ENCODE data around the gene ABHD17C.

ABHD17C gene

DNA sequence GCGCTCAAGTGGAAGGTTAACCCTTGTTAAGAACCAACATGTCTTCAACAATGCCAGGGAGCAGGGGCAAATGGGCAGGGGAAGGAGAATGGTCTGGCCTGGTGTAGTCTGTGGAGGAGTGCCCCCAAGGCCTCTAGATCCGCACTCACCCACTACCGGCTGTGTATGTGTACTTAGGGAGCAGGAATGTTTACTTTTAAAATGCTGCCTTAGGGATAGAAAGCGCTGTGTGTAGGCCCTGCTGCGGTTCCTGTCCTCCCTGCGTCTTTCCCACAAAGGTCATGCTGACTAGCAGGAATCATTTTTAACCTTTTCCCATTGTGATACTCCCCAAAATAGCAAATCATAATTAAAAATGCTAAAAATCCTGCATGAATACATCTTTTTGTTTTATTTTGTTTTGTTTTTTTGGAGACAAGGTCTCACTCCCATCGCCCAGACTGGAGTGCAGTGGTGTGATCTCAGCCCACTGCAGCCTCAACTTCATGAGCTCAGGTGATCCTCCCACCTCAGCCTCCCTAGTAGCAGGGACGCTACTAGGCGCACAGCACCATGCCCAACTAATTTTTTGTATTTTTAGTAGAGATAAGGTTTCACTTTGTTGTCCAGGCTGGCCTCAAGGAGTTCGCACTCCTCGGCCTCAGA lies 48.2 kb downstream of the ABHD17C start:
- no peak overlapping the region for H3K4me3 ChIP-seq (ENCODE audit: insufficient read depth, low read depth, low read length, poor library complexity, severe bottlenecking)
- no peaks in the 10 kb centered on the region for H3K4me1 ChIP-seq (ENCODE audit: control insufficient read depth, insufficient read depth, low read length, poor library complexity, severe bottlenecking)
- no peak for DNase-seq
- no peak overlapping the region for H3K27ac ChIP-seq (ENCODE audit: insufficient read depth, low read length, poor library complexity, severe bottlenecking)
- no peaks in the 10 kb centered on the region for H3K27me3 ChIP-seq (replicated peaks; ENCODE audit: control insufficient read depth, insufficient read depth, low read length, poor library complexity, severe bottlenecking)
- no peaks in the 10 kb centered on the region for H3K36me3 ChIP-seq (ENCODE audit: control insufficient read depth, insufficient read depth, low read length)
- no peaks in the 10 kb centered on the region for H3K9me3 ChIP-seq (ENCODE audit: control insufficient read depth, low read length)

DNA sequence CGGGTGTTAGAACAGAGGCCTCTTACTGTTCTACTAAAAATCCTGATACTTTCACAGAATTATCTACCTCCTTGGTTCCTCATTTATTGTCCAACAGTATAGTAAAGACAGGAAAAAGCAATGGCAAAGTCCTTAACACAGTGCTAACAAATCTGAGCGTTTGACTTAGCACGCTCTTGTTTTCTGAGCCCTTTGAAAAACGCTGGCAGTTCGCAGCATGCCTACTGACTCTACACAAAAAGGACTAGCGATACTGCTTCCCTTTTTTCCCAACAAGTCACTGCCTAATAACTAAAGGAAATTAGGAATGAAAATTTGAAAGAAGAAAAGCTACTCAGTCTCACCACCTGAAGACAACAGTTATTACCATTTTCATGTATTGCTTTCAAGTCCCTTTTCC lies 49.3 kb downstream of the ABHD17C start:
- H3K27ac ChIP-seq (ENCODE audit: insufficient read depth, low read length, poor library complexity, severe bottlenecking), result no peak overlapping the region
- no peaks in the 10 kb centered on the region for H3K4me1 ChIP-seq (ENCODE audit: control insufficient read depth, insufficient read depth, low read length, poor library complexity, severe bottlenecking)
- no peaks in the 10 kb centered on the region for H3K27me3 ChIP-seq (replicated peaks; ENCODE audit: control insufficient read depth, insufficient read depth, low read length, poor library complexity, severe bottlenecking)
- no peaks in the 10 kb centered on the region for H3K9me3 ChIP-seq (ENCODE audit: control insufficient read depth, low read length)
- H3K36me3 ChIP-seq (ENCODE audit: control insufficient read depth, insufficient read depth, low read length), result no peaks in the 10 kb centered on the region
- no peak for DNase-seq
- no peak overlapping the region for H3K4me3 ChIP-seq (ENCODE audit: insufficient read depth, low read depth, low read length, poor library complexity, severe bottlenecking)

DNA sequence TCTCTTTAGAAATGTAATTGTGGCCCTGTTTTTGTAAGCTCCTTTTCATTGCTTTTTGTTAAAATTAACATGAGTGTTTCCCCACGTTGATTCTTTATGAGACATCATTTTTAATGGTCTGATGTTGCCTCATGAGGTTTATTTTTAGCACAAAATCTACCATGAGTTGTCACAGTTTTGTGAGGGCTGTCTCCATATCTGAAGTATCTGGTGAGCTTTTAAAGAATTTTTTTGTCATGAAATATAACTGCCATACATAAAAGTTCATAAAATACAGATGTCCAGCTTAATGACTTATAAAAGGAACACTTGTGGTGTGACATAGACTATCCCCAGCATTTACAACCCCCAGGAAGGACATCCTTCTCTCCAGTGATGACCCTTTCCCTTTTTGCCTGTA lies 49.7 kb downstream of the ABHD17C start:
- no peak for DNase-seq
- Histone ChIP-seq H3K36me3 (ENCODE audit: control insufficient read depth, insufficient read depth, low read length) (no peaks in the 10 kb centered on the region), H3K4me1 (ENCODE audit: control insufficient read depth, insufficient read depth, low read length, poor library complexity, severe bottlenecking) (no peaks in the 10 kb centered on the region), H3K27me3 (replicated peaks; ENCODE audit: control insufficient read depth, insufficient read depth, low read length, poor library complexity, severe bottlenecking) (no peaks in the 10 kb centered on the region), H3K27ac (ENCODE audit: insufficient read depth, low read length, poor library complexity, severe bottlenecking) (no peak overlapping the region), H3K4me3 (ENCODE audit: insufficient read depth, low read depth, low read length, poor library complexity, severe bottlenecking) (no peak overlapping the region), H3K9me3 (ENCODE audit: control insufficient read depth, low read length) (no peaks in the 10 kb centered on the region)

DNA sequence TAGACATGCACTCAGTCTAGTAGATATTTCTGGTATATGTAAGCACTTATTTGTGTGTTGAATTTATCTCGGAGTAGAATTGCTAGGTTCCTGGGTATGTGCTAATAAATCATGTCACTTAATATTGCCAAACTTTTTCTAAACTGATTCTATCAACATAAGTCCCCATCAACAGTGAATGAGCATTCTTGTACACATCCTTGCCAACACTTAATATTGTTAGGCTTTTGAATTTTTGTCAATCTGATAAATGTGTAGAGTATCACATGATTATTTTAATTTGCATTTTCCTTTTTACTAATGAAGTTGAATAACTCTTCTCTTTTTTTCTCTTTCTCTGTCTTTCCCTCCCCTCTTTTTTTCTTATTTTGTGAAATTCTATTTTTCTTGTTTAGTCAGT lies 50.8 kb downstream of the ABHD17C start:
- DNase-seq, result no peak

DNA sequence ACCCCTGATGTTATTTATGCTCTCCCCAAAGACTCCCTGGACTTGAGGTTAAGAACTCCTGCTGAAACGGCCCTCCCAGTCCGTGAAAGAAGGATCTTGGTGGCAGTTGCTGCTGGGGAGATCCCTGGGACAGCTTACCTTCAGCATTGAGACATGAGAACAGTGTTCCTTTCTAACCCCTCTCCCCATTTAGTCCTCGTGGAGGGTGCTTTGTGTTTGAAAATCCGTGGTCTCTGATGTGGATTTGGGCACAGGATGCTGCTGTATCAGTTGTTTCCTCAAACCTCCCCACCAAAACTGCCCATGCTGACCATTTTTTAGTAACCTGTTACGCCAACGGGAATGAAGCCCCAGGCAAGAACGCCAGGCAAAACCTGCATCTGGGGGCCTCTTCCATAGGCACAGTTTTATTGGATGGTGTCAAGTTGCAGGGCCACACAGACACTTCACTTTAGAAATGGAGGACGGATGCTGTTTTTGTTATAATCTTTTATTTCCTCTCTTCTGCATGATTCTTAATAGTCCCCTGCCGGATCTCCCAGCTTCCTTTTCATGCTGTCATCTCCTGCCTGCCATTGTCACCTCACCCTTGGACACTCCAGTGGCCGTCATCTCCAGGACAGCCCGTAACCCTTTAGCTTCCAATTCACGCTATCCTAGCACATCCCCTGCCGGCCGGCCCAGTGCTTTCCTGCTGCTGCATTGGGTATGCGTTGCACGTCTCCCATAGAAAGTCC lies 52.4 kb downstream of the ABHD17C start:
- Histone ChIP-seq H3K9me3 (ENCODE audit: control insufficient read depth, low read length) (no peaks in the 10 kb centered on the region), H3K27me3 (replicated peaks; ENCODE audit: control insufficient read depth, insufficient read depth, low read length, poor library complexity, severe bottlenecking) (no peaks in the 10 kb centered on the region), H3K36me3 (ENCODE audit: control insufficient read depth, insufficient read depth, low read length) (no peaks in the 10 kb centered on the region), H3K4me3 (ENCODE audit: insufficient read depth, low read depth, low read length, poor library complexity, severe bottlenecking) (no peak overlapping the region), H3K4me1 (ENCODE audit: control insufficient read depth, insufficient read depth, low read length, poor library complexity, severe bottlenecking) (no peaks in the 10 kb centered on the region), H3K27ac (ENCODE audit: insufficient read depth, low read length, poor library complexity, severe bottlenecking) (no peak overlapping the region)
- DNase-seq, result no peak

More for the DNA sequence above, 50.8 kb downstream of the ABHD17C start:
- Histone ChIP-seq H3K4me1 (ENCODE audit: control insufficient read depth, insufficient read depth, low read length, poor library complexity, severe bottlenecking) (no peaks in the 10 kb centered on the region), H3K27ac (ENCODE audit: insufficient read depth, low read length, poor library complexity, severe bottlenecking) (no peak overlapping the region), H3K36me3 (ENCODE audit: control insufficient read depth, insufficient read depth, low read length) (no peaks in the 10 kb centered on the region), H3K4me3 (ENCODE audit: insufficient read depth, low read depth, low read length, poor library complexity, severe bottlenecking) (no peak overlapping the region), H3K9me3 (ENCODE audit: control insufficient read depth, low read length) (no peaks in the 10 kb centered on the region), H3K27me3 (replicated peaks; ENCODE audit: control insufficient read depth, insufficient read depth, low read length, poor library complexity, severe bottlenecking) (no peaks in the 10 kb centered on the region)

DNA sequence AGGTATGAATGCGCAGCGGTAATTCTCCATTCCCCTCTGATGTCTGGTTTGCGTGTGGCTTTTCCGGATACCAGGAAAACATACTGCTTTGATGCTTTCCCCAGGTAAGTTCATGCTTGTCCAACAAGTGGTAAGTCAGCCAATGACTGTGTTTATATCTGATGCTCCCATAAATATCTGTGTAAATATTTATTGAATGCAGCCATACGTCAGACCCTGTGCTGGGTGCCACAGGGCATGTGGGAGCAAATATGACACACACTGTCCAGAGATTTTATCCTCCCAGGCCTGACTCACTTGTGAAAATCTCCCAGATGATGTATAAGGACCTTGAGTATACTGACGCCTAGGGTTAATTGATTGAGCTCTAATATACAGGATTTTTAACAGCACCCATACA lies 54.5 kb downstream of the ABHD17C start:
- Histone ChIP-seq H3K27me3 (replicated peaks; ENCODE audit: control insufficient read depth, insufficient read depth, low read length, poor library complexity, severe bottlenecking) (no peaks in the 10 kb centered on the region), H3K36me3 (ENCODE audit: control insufficient read depth, insufficient read depth, low read length) (no peaks in the 10 kb centered on the region), H3K4me1 (ENCODE audit: control insufficient read depth, insufficient read depth, low read length, poor library complexity, severe bottlenecking) (no peaks in the 10 kb centered on the region), H3K27ac (ENCODE audit: insufficient read depth, low read length, poor library complexity, severe bottlenecking) (no peak overlapping the region), H3K9me3 (ENCODE audit: control insufficient read depth, low read length) (no peaks in the 10 kb centered on the region), H3K4me3 (ENCODE audit: insufficient read depth, low read depth, low read length, poor library complexity, severe bottlenecking) (no peak overlapping the region)
- no peak for DNase-seq

DNA sequence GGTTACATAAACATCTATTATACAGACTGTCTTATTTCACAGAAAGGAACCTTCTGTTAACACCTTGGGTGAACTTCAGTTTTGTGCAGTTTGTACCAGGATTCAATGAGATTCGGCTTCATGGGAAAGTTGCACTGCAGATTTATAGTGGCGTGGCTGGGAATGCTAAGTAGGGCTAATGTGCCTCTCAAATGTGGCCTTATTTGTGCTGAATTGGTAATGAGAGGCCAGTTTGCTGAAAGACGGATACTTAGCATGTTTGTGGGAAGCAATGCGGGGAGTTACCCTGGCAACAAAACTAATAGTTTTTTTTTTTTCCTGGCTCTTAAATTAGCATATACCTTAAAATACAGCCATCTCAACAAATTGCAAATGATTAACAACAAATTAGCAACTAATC lies 55.5 kb downstream of the ABHD17C start:
- no peaks in the 10 kb centered on the region for H3K27me3 ChIP-seq (replicated peaks; ENCODE audit: control insufficient read depth, insufficient read depth, low read length, poor library complexity, severe bottlenecking)
- H3K36me3 ChIP-seq (ENCODE audit: control insufficient read depth, insufficient read depth, low read length), result no peaks in the 10 kb centered on the region
- no peak overlapping the region for H3K27ac ChIP-seq (ENCODE audit: insufficient read depth, low read length, poor library complexity, severe bottlenecking)
- no peak for DNase-seq
- no peaks in the 10 kb centered on the region for H3K9me3 ChIP-seq (ENCODE audit: control insufficient read depth, low read length)
- H3K4me1 ChIP-seq (ENCODE audit: control insufficient read depth, insufficient read depth, low read length, poor library complexity, severe bottlenecking), result no peaks in the 10 kb centered on the region
- H3K4me3 ChIP-seq (ENCODE audit: insufficient read depth, low read depth, low read length, poor library complexity, severe bottlenecking), result no peak overlapping the region

DNA sequence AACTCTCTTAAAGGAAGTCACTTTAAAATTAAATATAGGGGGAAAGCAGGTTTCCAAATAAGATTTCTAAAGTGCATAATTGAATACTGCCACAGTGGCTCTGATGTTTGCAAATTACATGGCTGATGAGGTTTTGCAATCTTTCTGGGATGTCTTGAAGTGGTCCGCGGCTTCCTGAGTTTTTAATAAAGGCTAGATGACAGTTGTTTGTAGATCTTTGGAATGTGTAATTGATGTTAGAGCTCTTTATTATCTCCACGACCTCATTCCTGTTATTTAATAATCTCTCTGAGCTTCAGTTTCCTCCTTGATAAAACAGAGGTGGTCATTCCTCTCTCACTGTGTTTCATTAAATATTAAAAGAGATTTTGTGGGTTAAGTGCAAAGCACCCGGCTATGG lies 57.1 kb downstream of the ABHD17C start:
- H3K4me3 ChIP-seq (ENCODE audit: insufficient read depth, low read depth, low read length, poor library complexity, severe bottlenecking), result no peak overlapping the region

DNA sequence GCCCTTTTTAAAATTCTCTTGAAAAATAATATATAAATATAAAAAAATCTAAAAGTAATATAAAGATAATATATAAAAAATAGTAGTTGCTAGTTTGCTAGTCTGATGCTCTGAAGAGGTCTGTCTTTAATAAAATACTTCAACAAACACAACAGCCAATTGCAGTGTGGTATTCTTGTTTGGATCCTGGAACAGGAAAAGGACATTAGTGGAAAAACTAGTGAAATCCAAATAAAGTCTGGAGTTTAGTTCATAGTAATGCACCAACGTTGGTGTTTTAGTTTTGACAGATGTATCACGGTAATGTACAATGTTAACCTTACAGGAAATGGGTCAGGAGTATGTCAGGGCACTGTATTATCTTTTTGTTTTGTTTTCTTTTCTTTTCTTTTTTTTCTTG lies 58.1 kb downstream of the ABHD17C start:
- DNase-seq, result no peak
- Histone ChIP-seq H3K36me3 (ENCODE audit: control insufficient read depth, insufficient read depth, low read length) (no peaks in the 10 kb centered on the region), H3K4me1 (ENCODE audit: control insufficient read depth, insufficient read depth, low read length, poor library complexity, severe bottlenecking) (no peaks in the 10 kb centered on the region), H3K27ac (ENCODE audit: insufficient read depth, low read length, poor library complexity, severe bottlenecking) (no peak overlapping the region), H3K9me3 (ENCODE audit: control insufficient read depth, low read length) (no peaks in the 10 kb centered on the region), H3K4me3 (ENCODE audit: insufficient read depth, low read depth, low read length, poor library complexity, severe bottlenecking) (no peak overlapping the region), H3K27me3 (replicated peaks; ENCODE audit: control insufficient read depth, insufficient read depth, low read length, poor library complexity, severe bottlenecking) (no peaks in the 10 kb centered on the region)

More for the DNA sequence above, 57.1 kb downstream of the ABHD17C start:
- no peak overlapping the region for H3K27ac ChIP-seq (ENCODE audit: insufficient read depth, low read length, poor library complexity, severe bottlenecking)
- H3K27me3 ChIP-seq (replicated peaks; ENCODE audit: control insufficient read depth, insufficient read depth, low read length, poor library complexity, severe bottlenecking), result no peaks in the 10 kb centered on the region
- no peak for DNase-seq
- H3K9me3 ChIP-seq (ENCODE audit: control insufficient read depth, low read length), result no peaks in the 10 kb centered on the region
- H3K4me1 ChIP-seq (ENCODE audit: control insufficient read depth, insufficient read depth, low read length, poor library complexity, severe bottlenecking), result no peaks in the 10 kb centered on the region
- no peaks in the 10 kb centered on the region for H3K36me3 ChIP-seq (ENCODE audit: control insufficient read depth, insufficient read depth, low read length)

DNA sequence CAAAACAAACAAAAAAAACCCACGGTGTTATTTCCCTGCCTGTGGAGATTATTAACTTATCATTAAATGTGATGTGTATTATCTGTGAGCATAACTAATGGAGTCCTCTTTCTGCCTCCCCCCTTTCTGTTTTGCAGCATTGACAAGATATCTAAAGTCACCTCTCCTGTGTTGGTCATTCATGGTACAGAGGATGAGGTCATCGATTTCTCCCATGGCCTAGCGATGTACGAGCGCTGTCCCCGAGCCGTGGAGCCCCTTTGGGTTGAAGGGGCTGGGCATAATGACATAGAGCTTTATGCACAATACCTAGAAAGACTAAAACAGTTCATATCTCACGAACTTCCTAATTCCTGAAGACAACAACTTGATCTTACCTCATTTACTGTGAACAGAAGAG lies 58.9 kb downstream of the ABHD17C start:
- Histone ChIP-seq H3K36me3 (ENCODE audit: control insufficient read depth, insufficient read depth, low read length) (no peaks in the 10 kb centered on the region), H3K4me3 (ENCODE audit: insufficient read depth, low read depth, low read length, poor library complexity, severe bottlenecking) (no peak overlapping the region), H3K4me1 (ENCODE audit: control insufficient read depth, insufficient read depth, low read length, poor library complexity, severe bottlenecking) (no peaks in the 10 kb centered on the region), H3K9me3 (ENCODE audit: control insufficient read depth, low read length) (no peaks in the 10 kb centered on the region), H3K27me3 (replicated peaks; ENCODE audit: control insufficient read depth, insufficient read depth, low read length, poor library complexity, severe bottlenecking) (no peaks in the 10 kb centered on the region), H3K27ac (ENCODE audit: insufficient read depth, low read length, poor library complexity, severe bottlenecking) (no peak overlapping the region)
- no peak for DNase-seq
